Measurements from ENCODE around the gene BLMH.

Gene BLMH

DNA sequence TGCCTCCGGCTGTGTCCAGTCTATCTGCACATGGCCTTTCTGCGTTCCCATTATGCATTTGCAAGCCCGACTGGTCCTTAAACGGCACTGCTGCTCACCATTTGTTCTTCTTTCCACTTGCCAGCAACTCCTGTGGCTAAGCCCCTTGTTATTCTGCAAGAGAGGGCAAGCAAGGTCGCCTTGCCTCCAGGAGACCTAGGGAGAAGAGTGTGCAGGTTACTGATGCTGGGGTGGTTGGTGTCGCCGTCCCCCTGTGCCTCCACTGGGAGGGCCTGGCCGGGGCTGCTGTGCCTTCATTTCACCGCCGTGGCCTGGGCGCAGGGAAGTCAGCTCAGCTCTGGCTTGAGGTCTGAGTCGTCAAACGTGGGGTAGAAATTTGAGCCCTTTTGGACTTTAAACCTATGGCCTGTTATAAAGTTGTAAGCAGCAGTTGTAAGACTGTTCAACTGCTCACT is 69.0 kb downstream of the BLMH start:
- no peak overlapping the region for H3K27ac Mint-ChIP-seq
- ATAC-seq (replicated peaks): no peak
- no peaks in the 10 kb centered on the region for H3K9me3 Mint-ChIP-seq
- H3K36me3 Mint-ChIP-seq: no peaks in the 10 kb centered on the region
- DNase-seq: no peak
- peaks cover 4 to 11% of the 10 kb centered on the region in 2 donors for H3K4me1 Mint-ChIP-seq
- H3K4me3 Mint-ChIP-seq: no peak overlapping the region
- H3K27me3 Mint-ChIP-seq: peaks cover 12 to 25% of the 10 kb centered on the region in 2 donors

DNA sequence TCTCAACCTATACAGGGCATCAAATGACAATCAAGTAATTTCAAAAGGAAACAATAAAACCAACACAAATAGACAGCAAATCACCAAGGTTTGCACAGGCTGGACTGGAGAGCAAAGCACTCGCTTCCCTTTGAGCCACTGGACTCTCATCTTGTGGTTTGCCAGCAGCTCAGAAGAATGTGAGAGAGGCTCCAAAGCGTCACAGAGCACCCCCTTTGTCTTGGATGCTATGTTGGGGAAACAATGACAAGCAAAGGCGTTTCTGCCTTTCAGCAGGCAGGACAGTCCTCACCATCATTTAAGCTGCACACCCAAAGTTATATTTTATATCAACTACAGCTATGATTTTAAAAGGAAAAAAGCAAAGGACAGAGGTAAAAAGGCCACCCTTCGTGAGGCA is 69.5 kb downstream of the BLMH start:
- no peak overlapping the region for H3K4me3 Mint-ChIP-seq
- no peaks in the 10 kb centered on the region for H3K36me3 Mint-ChIP-seq
- ATAC-seq (replicated peaks) (no peak), DNase-seq (no peak)
- H3K27me3 Mint-ChIP-seq: peaks cover 12 to 25% of the 10 kb centered on the region in 2 donors
- no peaks in the 10 kb centered on the region for H3K9me3 Mint-ChIP-seq
- peaks cover 4 to 11% of the 10 kb centered on the region in 2 donors for H3K4me1 Mint-ChIP-seq
- H3K27ac Mint-ChIP-seq: no peak overlapping the region

DNA sequence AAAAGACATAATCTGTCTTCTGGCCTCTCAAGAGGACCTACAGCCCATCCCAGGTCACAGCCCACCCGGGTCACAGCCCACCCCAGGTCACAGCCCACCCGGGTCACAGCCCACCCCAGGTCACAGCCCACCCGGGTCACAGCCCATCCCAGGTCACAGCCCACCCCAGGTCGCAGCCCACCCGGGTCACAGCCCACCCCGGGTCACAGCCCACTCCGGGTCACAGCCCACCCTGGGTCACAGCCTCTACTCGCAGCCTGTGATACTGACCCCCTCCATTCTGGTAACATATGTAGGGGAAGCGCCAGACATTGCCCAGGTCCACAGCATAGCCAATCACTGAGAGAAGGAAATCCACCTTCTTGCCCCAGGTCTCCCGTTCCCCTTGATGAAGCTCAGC is 70.4 kb downstream of the BLMH start:
- no peak overlapping the region for H3K27ac Mint-ChIP-seq
- no peaks in the 10 kb centered on the region for H3K36me3 Mint-ChIP-seq
- H3K4me3 Mint-ChIP-seq: no peak overlapping the region
- H3K9me3 Mint-ChIP-seq: no peaks in the 10 kb centered on the region
- H3K27me3 Mint-ChIP-seq: peaks cover 18 to 25% of the 10 kb centered on the region in 2 donors
- ATAC-seq (replicated peaks) (no peak), DNase-seq (no peak)
- H3K4me1 Mint-ChIP-seq: peaks cover 4 to 11% of the 10 kb centered on the region in 2 donors

DNA sequence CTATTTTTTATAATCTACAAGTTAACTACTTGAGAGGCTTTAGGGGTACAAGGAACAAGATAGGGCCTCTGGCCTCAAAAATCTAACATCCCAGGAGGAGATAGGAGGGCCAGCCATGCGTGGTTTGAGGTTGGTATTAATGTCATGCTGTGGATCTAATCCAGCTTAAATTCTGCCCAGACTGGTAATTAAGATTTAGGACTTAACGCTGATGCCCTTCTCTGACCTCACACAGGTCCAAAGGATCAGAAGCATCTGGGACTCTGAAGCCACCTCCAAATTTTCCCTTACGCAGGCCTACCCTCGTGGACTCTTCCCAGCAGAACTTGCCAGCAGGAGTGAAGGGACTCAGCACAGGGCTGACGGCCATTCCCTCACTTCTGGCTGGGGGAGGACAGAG is 71.3 kb downstream of the BLMH start:
- Mint-ChIP-seq H3K4me1 (peaks cover 4 to 5% of the 10 kb centered on the region in 2 donors), H3K27ac (no peak overlapping the region), H3K27me3 (peaks cover 12 to 17% of the 10 kb centered on the region in 2 donors), H3K9me3 (no peaks in the 10 kb centered on the region), H3K36me3 (no peaks in the 10 kb centered on the region), H3K4me3 (no peak overlapping the region)
- ATAC-seq (replicated peaks) (no peak), DNase-seq (no peak)

DNA sequence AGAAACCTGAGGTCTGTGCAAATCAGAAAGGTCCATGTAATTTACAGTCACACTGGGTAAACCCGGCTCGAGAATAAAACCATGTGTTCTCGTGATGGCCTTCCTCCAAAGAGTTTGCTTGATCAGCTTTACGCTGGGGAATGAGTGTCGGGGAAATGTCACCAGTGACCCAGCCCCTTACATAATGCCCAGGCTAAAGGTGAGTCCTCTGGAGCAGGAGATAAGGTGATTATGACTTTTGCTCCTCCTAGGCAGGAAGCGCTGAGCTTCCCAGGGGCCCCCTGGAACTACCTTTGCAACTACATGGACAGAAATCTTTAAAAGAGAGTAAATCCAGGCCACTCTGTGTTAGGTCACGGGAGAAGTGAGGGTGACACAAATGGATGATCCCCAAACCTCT is 71.9 kb downstream of the BLMH start:
- DNase-seq: no peak
- Mint-ChIP-seq H3K27ac (no peak overlapping the region), H3K4me1 (peaks cover 0 to 2% of the 10 kb centered on the region in 2 donors), H3K27me3 (peaks cover 15% of the 10 kb centered on the region in 2 donors), H3K9me3 (peaks cover 0 to 2% of the 10 kb centered on the region in 2 donors), H3K36me3 (peaks cover 1 to 3% of the 10 kb centered on the region in 2 donors), H3K4me3 (no peak overlapping the region)
- no peak for ATAC-seq (replicated peaks)

DNA sequence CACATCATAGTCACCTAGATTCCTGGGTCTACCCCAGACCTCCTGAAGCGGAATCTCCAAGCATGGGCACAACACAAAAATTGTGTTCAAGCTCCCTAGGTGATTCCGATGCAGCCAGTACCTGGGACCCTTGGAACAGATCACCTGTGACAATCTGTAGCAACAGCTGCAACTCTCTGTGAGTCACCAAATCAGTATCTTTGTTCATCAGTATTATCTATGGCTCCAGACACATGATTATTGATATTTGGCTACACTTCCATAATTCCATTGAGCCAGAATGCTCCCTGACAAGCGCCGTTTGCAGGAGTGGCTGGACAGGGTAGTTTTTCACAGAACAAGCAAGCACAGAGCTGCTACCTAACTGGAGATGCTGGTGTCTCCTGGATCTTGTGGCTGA is 72.4 kb downstream of the BLMH start:
- Mint-ChIP-seq H3K4me3 (no peak overlapping the region), H3K36me3 (peaks cover 2 to 4% of the 10 kb centered on the region in 2 donors), H3K4me1 (peaks cover 0 to 2% of the 10 kb centered on the region in 2 donors), H3K27ac (no peak overlapping the region), H3K27me3 (peaks cover 17 to 18% of the 10 kb centered on the region in 2 donors), H3K9me3 (peaks cover 0 to 2% of the 10 kb centered on the region in 2 donors)
- no peak for ATAC-seq (replicated peaks)
- no peak for DNase-seq

DNA sequence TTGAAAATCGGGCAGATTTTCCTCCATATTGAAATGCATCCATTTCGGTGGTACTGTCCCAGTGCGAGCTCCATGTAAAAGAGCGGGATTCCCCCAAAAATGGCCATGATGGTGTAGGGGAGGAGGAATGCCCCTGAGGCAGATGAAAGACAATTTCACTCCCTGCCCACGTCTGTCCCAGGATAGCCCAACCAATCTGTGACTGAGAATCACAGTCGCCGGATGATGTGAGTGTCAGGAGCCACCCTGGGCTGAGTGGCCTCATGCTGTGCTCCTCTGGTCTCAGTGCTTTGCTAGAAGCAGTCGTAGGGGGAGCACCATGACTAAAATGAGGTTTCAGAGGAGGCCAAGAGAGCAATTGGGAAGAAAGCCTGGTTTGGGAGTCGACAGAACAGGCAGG is 72.9 kb downstream of the BLMH start:
- H3K4me1 Mint-ChIP-seq: peaks cover 0 to 2% of the 10 kb centered on the region in 2 donors
- no peak overlapping the region for H3K27ac Mint-ChIP-seq
- peaks cover 0 to 2% of the 10 kb centered on the region in 2 donors for H3K9me3 Mint-ChIP-seq
- peaks cover 2 to 4% of the 10 kb centered on the region in 2 donors for H3K36me3 Mint-ChIP-seq
- H3K4me3 Mint-ChIP-seq: no peak overlapping the region
- peaks cover 17 to 18% of the 10 kb centered on the region in 2 donors for H3K27me3 Mint-ChIP-seq
- DNase-seq (no peak), ATAC-seq (replicated peaks) (peak in 1 of 2 donors; percentile 71)

DNA sequence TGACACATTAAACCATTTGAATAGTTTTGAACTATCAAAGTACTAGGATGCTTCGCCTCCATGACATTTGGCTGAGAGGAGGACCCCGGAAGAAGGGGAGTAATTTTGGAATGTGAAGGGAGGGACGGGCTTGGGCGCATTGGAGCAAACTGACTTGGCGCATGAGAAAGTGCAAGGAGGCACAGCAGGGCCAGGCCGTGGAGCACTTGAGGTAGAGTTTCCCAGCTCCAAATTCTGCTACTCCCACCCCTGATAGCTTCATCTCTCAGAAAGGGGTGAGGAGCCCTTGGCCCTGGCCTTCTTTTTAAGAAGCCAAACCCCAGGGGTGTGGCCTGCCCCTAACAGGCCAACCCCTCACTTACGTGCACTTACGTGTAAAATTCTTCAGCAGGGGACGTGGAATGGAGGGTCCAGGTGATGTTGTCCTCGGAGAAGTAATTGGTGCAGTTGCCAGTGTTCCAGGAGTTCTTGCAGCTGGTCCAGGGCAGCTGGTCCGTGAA is 73.9 kb downstream of the BLMH start:
- peaks cover 0 to 2% of the 10 kb centered on the region in 2 donors for H3K9me3 Mint-ChIP-seq
- DNase-seq (no peak), ATAC-seq (replicated peaks) (no peak)
- H3K27ac Mint-ChIP-seq: no peak overlapping the region
- H3K4me3 Mint-ChIP-seq: no peak overlapping the region
- peaks cover 6 to 7% of the 10 kb centered on the region in 2 donors for H3K4me1 Mint-ChIP-seq
- H3K27me3 Mint-ChIP-seq: peaks cover 17% of the 10 kb centered on the region in 2 donors
- peaks cover 2 to 4% of the 10 kb centered on the region in 2 donors for H3K36me3 Mint-ChIP-seq

DNA sequence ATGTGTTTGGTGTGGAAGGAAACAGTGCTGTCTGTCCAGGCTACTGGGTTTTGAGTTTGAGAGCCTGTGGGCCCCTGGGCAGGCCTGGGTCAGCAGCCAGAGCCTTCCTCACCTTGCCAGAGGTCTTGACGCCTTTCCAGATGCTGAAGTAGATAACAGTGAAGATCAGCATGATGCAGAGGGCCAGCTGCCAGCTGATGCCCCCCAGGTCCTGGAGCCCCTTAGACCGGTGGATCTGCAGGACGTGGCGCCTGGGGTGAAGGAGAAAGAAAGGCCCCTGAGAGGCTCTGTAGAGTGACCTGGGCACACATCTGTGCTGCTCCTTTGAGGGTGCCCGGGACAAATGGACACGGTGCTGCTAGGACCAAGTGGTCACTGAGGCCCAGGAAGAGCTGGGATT is 74.7 kb downstream of the BLMH start:
- Mint-ChIP-seq H3K4me3 (no peak overlapping the region), H3K36me3 (peaks cover 2 to 4% of the 10 kb centered on the region in 2 donors), H3K4me1 (peaks cover 7 to 11% of the 10 kb centered on the region in 2 donors), H3K9me3 (peaks cover 0 to 2% of the 10 kb centered on the region in 2 donors), H3K27me3 (peaks cover 13 to 17% of the 10 kb centered on the region in 2 donors), H3K27ac (no peak overlapping the region)
- DNase-seq (no peak), ATAC-seq (replicated peaks) (no peak)

DNA sequence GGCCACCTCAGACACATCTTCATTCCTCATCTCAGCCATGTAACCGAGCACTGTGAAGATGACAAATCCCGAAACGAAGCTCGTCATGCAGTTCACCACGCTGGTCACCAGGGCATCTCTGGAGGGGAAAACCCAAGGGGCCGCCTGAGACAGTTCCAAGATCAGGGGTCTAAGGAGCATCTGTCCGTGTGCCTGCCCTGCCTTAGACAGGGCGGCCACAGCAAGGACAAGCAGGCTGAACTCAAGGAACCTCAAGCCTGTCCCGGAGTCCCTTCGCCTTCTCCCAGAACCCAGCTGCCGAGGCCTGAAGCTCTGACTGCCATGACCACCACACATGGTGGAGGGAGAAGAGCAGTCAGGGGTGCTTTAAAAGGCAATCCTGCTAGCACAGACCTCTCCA is 79.0 kb downstream of the BLMH start:
- ATAC-seq (replicated peaks): peak; percentile 64 to 84

DNA sequence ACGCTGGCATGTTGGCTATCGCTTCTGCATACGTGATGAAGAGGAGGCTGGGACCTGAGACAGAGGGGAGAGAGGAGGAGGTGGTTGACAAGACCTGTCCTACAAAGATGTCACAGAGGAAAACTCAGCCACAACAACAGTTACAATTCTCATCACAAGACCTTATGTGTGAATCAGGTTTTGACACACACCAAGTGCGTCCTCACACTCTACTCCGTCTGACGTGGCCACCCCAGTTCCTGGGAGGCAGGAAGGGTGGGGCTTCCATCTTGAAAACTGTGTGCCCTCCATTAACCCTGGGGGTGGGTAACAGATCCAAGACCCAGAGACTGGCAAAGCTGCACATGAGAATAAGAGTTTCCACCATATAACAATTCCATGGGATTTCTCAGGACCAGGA is 80.4 kb downstream of the BLMH start:
- Mint-ChIP-seq H3K4me3 (no peak overlapping the region), H3K4me1 (peaks cover 22 to 29% of the 10 kb centered on the region in 2 donors), H3K9me3 (peaks cover 0 to 2% of the 10 kb centered on the region in 2 donors), H3K27ac (no peak overlapping the region), H3K36me3 (peaks cover 2 to 4% of the 10 kb centered on the region in 2 donors), H3K27me3 (peaks cover 17 to 20% of the 10 kb centered on the region in 2 donors)
- no peak for ATAC-seq (replicated peaks)
- no peak for DNase-seq

More for the DNA sequence above, 79.0 kb downstream of the BLMH start:
- peaks cover 0 to 2% of the 10 kb centered on the region in 2 donors for H3K9me3 Mint-ChIP-seq
- H3K36me3 Mint-ChIP-seq: peaks cover 2 to 4% of the 10 kb centered on the region in 2 donors
- H3K27me3 Mint-ChIP-seq: peaks cover 15 to 19% of the 10 kb centered on the region in 2 donors
- peak overlapping the region; percentile 77 for H3K27ac Mint-ChIP-seq
- peak; percentile 43 for DNase-seq
- no peak overlapping the region for H3K4me3 Mint-ChIP-seq
- peaks cover 19 to 25% of the 10 kb centered on the region in 2 donors for H3K4me1 Mint-ChIP-seq

DNA sequence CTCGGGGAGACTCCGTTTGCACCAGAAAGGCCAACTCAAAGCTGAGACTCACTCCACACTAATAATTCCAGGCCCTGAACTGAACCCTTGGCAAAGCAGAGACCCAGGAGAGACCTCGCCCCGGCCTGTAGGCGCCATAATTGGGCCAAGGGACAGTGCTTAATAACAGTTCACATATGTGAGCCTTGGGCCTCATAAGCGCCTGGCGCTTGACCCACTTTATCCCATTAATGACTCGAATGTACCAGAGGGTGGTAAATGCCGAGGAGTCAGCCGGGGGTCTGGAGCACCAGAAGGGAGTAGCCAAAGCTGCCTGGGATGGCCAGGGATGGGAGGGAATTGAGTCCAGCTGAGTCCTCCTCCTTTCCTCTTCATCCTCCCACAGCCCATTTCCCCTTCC is 80.8 kb downstream of the BLMH start:
- DNase-seq: no peak
- Mint-ChIP-seq H3K36me3 (peaks cover 2 to 4% of the 10 kb centered on the region in 2 donors), H3K4me1 (peaks cover 22 to 29% of the 10 kb centered on the region in 2 donors), H3K27me3 (peaks cover 17 to 20% of the 10 kb centered on the region in 2 donors), H3K4me3 (no peak overlapping the region), H3K27ac (no peak overlapping the region), H3K9me3 (peaks cover 0 to 2% of the 10 kb centered on the region in 2 donors)
- no peak for ATAC-seq (replicated peaks)

DNA sequence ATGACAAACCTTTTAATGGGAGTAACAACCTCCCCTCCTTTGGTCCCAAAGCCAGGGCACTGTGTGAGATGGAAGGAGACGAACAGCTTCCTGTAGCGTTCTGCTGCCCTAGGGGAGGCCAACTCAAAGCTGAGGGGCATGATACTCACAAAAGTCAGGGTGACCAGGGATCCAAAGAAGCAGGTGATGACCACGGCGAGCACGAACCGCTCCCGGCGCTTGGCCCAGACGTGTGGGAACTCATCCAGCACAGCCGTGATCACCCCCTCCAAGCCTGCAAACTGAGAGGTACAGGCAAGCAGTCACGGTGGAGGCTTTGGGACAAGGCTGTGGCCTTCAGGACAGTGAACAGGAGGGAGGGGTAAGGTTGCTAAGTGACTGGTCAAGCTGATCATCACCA is 81.4 kb downstream of the BLMH start:
- DNase-seq (no peak), ATAC-seq (replicated peaks) (no peak)
- no peak overlapping the region for H3K27ac Mint-ChIP-seq
- peaks cover 2 to 4% of the 10 kb centered on the region in 2 donors for H3K36me3 Mint-ChIP-seq
- H3K9me3 Mint-ChIP-seq: peaks cover 0 to 2% of the 10 kb centered on the region in 2 donors
- H3K4me1 Mint-ChIP-seq: peaks cover 22 to 29% of the 10 kb centered on the region in 2 donors
- no peak overlapping the region for H3K4me3 Mint-ChIP-seq
- peaks cover 17 to 24% of the 10 kb centered on the region in 2 donors for H3K27me3 Mint-ChIP-seq

DNA sequence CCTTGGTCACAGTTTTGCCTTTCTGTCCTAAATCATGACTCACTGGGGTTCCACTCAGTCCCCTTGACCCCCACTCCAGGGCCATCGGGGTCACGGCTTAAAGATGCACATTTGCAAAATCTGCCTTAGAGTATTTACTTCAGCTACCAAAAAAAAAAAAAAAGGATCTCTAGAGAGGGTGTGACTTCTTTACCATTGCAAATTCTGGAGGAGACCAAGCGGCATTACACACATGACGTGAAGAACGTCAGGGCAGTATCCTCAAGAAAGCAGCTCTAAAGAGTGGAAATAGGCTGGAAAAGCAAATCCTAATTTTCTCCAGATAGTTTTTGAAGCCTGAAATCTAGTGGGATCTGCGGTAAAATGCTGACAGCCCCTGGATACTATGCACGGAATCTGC is 81.8 kb downstream of the BLMH start:
- Mint-ChIP-seq H3K27ac (no peak overlapping the region), H3K4me3 (no peak overlapping the region), H3K9me3 (peaks cover 0 to under 1% of the 10 kb centered on the region in 2 donors), H3K4me1 (peaks cover 22 to 29% of the 10 kb centered on the region in 2 donors), H3K36me3 (peaks cover 2 to 3% of the 10 kb centered on the region in 2 donors), H3K27me3 (peaks cover 15 to 22% of the 10 kb centered on the region in 2 donors)
- DNase-seq: no peak
- ATAC-seq (replicated peaks): no peak

DNA sequence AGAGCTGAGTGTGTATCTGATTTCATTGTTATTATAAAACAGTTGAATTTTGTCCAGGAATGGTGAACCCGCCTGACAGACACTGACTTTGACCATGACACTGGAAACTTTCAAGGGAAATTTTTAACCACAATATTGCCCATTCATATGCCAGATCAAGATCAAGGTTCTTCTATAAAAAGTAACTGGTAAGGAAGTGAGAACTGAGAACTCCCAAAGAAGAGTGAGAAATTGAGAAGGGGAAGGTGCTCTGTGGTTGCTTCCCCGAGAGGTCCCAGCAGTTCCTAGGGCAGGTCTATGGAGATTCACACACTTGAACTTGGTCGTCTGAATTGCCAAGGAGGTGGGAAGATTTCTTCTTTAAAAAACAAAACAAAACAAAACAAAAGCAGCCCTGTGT is 83.5 kb downstream of the BLMH start:
- peak overlapping the region; percentile 76 for H3K27ac Mint-ChIP-seq
- no peaks in the 10 kb centered on the region for H3K9me3 Mint-ChIP-seq
- H3K27me3 Mint-ChIP-seq: peaks cover 12 to 24% of the 10 kb centered on the region in 2 donors
- DNase-seq (no peak), ATAC-seq (replicated peaks) (peak; percentile 52 to 61)
- peak overlapping the region; percentile 32 to 61 for H3K4me3 Mint-ChIP-seq
- H3K36me3 Mint-ChIP-seq: no peaks in the 10 kb centered on the region
- H3K4me1 Mint-ChIP-seq: peaks cover 20 to 30% of the 10 kb centered on the region in 2 donors
